ENCODE results near the gene LMBR1L. TPM values are rescaled to one million over a fixed set of nuclear protein-coding genes. Genes with fewer than 3 reads are reported as not detected.

LMBR1L gene
- total RNA-seq: 100 to 1,000 TPM; 159 to 302 (median 224) TPM
- 90.5 TPM for total RNA-seq (2013)
- 19.4 to 211 (median 143) reads per million in 29 experiments for total RNA-seq

- CTCF ChIA-PET: interaction anchor here (0.5 to 4.5 kb wide), 14 partner anchors 10 to 718 kb away, joined by 3 to 54 read pairs (median 4); partner anchors contain the start of genes DHH (in 1 of the 2), NCKAP5L (in 1 of the 2), RHEBL1 (in 1 of the 2) and TUBA1B (in 1 of the 2)
- ATAC-seq (replicated peaks in 1 of 4): peak; percentile 94 to 97 (median 96)
- POLR2A ChIA-PET: interaction anchor here (1.0 to 2.1 kb wide), 6 partner anchors 9 to 80 kb away, joined by 3 to 14 read pairs (median 4); partner anchors contain the start of gene TUBA1B (in 1 of the 2)
These were observed at the start of gene LMBR1L for GRCh38 chr12:49110464-49111155. Gene LMBR1L (minus strand): TSS chr12:49110847. CDS start chr12:49110555, 292 bp downstream.

DNA sequence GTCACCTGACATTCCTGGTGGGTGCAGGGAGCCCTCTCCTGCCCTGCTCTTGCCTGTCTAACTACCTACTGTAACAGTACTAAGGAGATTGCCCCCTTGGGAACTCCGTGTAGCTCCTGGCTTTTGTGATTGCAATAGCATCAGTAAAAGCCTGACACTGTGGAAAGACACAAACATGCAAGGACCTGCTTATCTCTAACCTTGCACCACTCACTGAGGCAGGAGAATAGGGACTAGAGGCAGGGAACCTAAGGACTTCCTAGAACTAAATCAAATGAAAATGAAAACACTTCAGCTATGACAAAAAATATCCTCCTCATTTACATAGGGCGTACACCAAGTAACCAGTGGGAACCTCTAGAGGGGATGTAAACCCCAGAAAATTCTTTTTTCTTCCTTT lies 49.8 kb upstream of the LMBR1L start:
- Mint-ChIP-seq H3K4me1 (peaks cover 0 to 2% (median 0%) of the 10 kb centered on the region in 3 donors), H3K4me3 (no peak overlapping the region), H3K36me3 (no peaks in the 10 kb centered on the region), H3K27me3 (no peaks in the 10 kb centered on the region), H3K9me3 (no peaks in the 10 kb centered on the region), H3K27ac (no peak overlapping the region)
- no peaks in the 10 kb centered on the region for H3K27me3 ChIP-seq (replicated peaks in 1 of 2; ENCODE audit: control insufficient read depth in 2 of 2, extremely low read depth in 1 of 2, insufficient read depth in 2 of 2, low read length in 1 of 2)
- H3K4me3 ChIP-seq (ENCODE audit: control insufficient read depth in 1 of 2, extremely low read depth in 1 of 2, low read length in 1 of 2): no peak overlapping the region
- no peaks in the 10 kb centered on the region for H3K4me1 ChIP-seq (ENCODE audit: control insufficient read depth in 1 of 2, extremely low read depth in 1 of 2, insufficient read depth in 2 of 2, low read length in 2 of 2)
- no peaks in the 10 kb centered on the region for H3K9me3 ChIP-seq
- DNase-seq: no peak
- ChIA-PET POLR2A (no interaction called here), CTCF (interaction anchor here in 1 of 2 donors (0.5 kb wide), 1 partner anchor 27 kb away, joined by 3 read pairs; no protein-coding TSS in a partner anchor)
- no peak overlapping the region for H3K27ac ChIP-seq (ENCODE audit: low read length)
- ATAC-seq (replicated peaks in 1 of 4): no peak
- no peaks in the 10 kb centered on the region for H3K36me3 ChIP-seq (ENCODE audit: control insufficient read depth in 2 of 2, extremely low read depth in 1 of 2, insufficient read depth in 1 of 2, low read length in 1 of 2)
- WGBS (ENCODE audit: insufficient coverage): 60% methylated on average over 2 of the region's 2 CpGs

More at GRCh38 chr12:49110464-49111155, at the start of gene LMBR1L:
- peak; percentile 88 to 99 (median 97) for DNase-seq
- Mint-ChIP-seq H3K4me1 (peaks cover 41 to 48% (median 46%) of the 10 kb centered on the region in 3 donors), H3K4me3 (peak within 1 kb of the TSS; percentile 99), H3K27ac (peak within 1 kb of the TSS; percentile 99), H3K9me3 (no peaks in the 10 kb centered on the region), H3K27me3 (no peaks in the 10 kb centered on the region), H3K36me3 (peaks cover 10% of the 10 kb centered on the region)
- Histone ChIP-seq H3K4me1 (ENCODE audit: control insufficient read depth in 1 of 2, extremely low read depth in 1 of 2, insufficient read depth in 2 of 2, low read length in 2 of 2) (peaks cover 8 to 37% of the 10 kb centered on the region in 2 experiments), H3K4me3 (ENCODE audit: control insufficient read depth in 1 of 2, extremely low read depth in 1 of 2, low read length in 1 of 2) (peak within 1 kb of the TSS; percentile 82 to 96), H3K27me3 (replicated peaks in 1 of 2; ENCODE audit: control insufficient read depth in 2 of 2, extremely low read depth in 1 of 2, insufficient read depth in 2 of 2, low read length in 1 of 2) (peaks cover 0 to 2% of the 10 kb centered on the region in 2 experiments), H3K27ac (ENCODE audit: low read length) (peak within 1 kb of the TSS; percentile 90), H3K9me3 (no peaks in the 10 kb centered on the region), H3K36me3 (ENCODE audit: control insufficient read depth in 2 of 2, extremely low read depth in 1 of 2, insufficient read depth in 1 of 2, low read length in 1 of 2) (peaks cover 3 to 18% of the 10 kb centered on the region in 2 donors)
- WGBS (ENCODE audit: insufficient coverage): under 1% methylated on average over 25 of the region's 43 CpGs

DNA sequence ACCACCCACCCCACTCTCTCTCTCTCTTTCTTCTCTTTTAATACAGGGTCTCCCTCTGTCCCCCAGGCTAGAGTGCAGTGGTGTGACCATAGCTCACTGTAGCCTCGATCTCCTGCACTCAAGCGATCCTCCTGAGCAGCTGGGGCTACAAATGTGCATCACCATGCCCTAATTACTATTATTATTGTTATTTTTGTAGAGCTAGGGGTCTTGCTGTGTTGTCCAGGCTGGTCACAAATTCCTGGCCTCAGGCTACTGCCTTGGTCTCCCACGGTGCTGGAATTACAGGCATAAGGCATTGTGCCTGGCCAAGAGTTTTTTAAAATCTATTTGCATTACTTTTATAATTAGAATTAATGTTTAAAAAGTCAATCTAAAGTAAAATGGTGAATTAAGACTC lies 43.6 kb upstream of the LMBR1L start:
- no peaks in the 10 kb centered on the region for H3K27me3 ChIP-seq (replicated peaks in 1 of 2; ENCODE audit: control insufficient read depth in 2 of 2, extremely low read depth in 1 of 2, insufficient read depth in 2 of 2, low read length in 1 of 2)
- no CpG with 5 or more reads among the region's 3 CpGs for WGBS (ENCODE audit: insufficient coverage)
- H3K36me3 ChIP-seq (ENCODE audit: control insufficient read depth in 2 of 2, extremely low read depth in 1 of 2, insufficient read depth in 1 of 2, low read length in 1 of 2): no peaks in the 10 kb centered on the region
- Mint-ChIP-seq H3K27me3 (no peaks in the 10 kb centered on the region), H3K9me3 (no peaks in the 10 kb centered on the region), H3K4me3 (no peak overlapping the region), H3K36me3 (peaks cover 2% of the 10 kb centered on the region), H3K27ac (no peak overlapping the region), H3K4me1 (peaks cover 0 to 2% (median 0%) of the 10 kb centered on the region in 3 donors)
- H3K4me3 ChIP-seq (ENCODE audit: control insufficient read depth in 1 of 2, extremely low read depth in 1 of 2, low read length in 1 of 2): no peak overlapping the region
- ChIA-PET POLR2A (no interaction called here), CTCF (interaction anchor here in 1 of 2 donors (0.6 kb wide), 1 partner anchor 9 kb away, joined by 3 read pairs; no protein-coding TSS in a partner anchor)
- H3K27ac ChIP-seq (ENCODE audit: low read length): no peak overlapping the region
- H3K4me1 ChIP-seq (ENCODE audit: control insufficient read depth in 1 of 2, extremely low read depth in 1 of 2, insufficient read depth in 2 of 2, low read length in 2 of 2): no peaks in the 10 kb centered on the region
- H3K9me3 ChIP-seq: no peaks in the 10 kb centered on the region
- DNase-seq (no peak), ATAC-seq (replicated peaks in 1 of 4) (no peak)

GRCh38 chr12:49147384-49147783 lies 36.7 kb upstream of the LMBR1L start:
- no peaks in the 10 kb centered on the region for H3K27me3 ChIP-seq (replicated peaks in 1 of 2; ENCODE audit: control insufficient read depth in 2 of 2, extremely low read depth in 1 of 2, insufficient read depth in 2 of 2, low read length in 1 of 2)
- H3K4me1 Mint-ChIP-seq: peaks cover 0 to 6% (median 0%) of the 10 kb centered on the region in 3 donors
- H3K27ac ChIP-seq (ENCODE audit: low read length): no peak overlapping the region
- H3K36me3 ChIP-seq (ENCODE audit: control insufficient read depth in 2 of 2, extremely low read depth in 1 of 2, insufficient read depth in 1 of 2, low read length in 1 of 2): no peaks in the 10 kb centered on the region
- no peak overlapping the region for H3K4me3 ChIP-seq (ENCODE audit: control insufficient read depth in 1 of 2, extremely low read depth in 1 of 2, low read length in 1 of 2)
- H3K9me3 Mint-ChIP-seq: no peaks in the 10 kb centered on the region
- H3K27ac Mint-ChIP-seq: no peak overlapping the region
- no peaks in the 10 kb centered on the region for H3K27me3 Mint-ChIP-seq
- H3K4me1 ChIP-seq (ENCODE audit: control insufficient read depth in 1 of 2, extremely low read depth in 1 of 2, insufficient read depth in 2 of 2, low read length in 2 of 2): no peaks in the 10 kb centered on the region
- H3K36me3 Mint-ChIP-seq: peaks cover 7% of the 10 kb centered on the region
- WGBS (ENCODE audit: insufficient coverage): no CpG with 5 or more reads among the region's 2 CpGs
- ChIA-PET POLR2A (no interaction called here), CTCF (interaction anchor here in 1 of 2 donors (0.5 to 1.1 kb wide), 4 partner anchors 59 to 402 kb away, joined by 3 to 8 read pairs (median 4); no protein-coding TSS in a partner anchor)
- H3K9me3 ChIP-seq: no peaks in the 10 kb centered on the region
- ATAC-seq (replicated peaks in 1 of 4) (no peak), DNase-seq (no peak)
- no peak overlapping the region for H3K4me3 Mint-ChIP-seq

DNA sequence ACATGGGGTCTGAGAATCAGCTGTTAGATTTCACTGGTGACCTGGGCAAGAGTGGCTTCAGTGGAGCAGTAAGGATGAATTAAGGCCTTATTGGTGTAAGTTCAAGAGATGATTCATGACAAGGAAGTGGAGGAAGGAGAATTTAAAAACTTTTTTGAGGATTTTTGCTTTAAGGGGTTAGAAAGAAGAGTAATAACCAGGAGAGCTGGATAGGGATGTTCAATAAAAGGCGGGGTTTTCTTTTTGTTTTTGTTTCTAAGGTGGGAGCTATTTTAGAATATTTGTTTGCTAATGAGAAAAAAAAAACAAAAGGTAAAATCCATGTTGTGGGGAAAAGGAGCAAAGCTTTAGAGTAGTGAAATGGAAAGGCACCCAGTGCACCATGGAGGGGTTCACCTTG lies 35.8 kb upstream of the LMBR1L start:
- no peak overlapping the region for H3K4me3 ChIP-seq (ENCODE audit: control insufficient read depth in 1 of 2, extremely low read depth in 1 of 2, low read length in 1 of 2)
- no peak for ATAC-seq (replicated peaks in 1 of 4)
- no peak overlapping the region for H3K27ac Mint-ChIP-seq
- H3K9me3 ChIP-seq: no peaks in the 10 kb centered on the region
- CTCF ChIA-PET: interaction anchor here (0.6 to 0.7 kb wide), 2 partner anchors 195 to 273 kb away, joined by 3 to 4 read pairs; no protein-coding TSS in a partner anchor
- H3K4me1 ChIP-seq (ENCODE audit: control insufficient read depth in 1 of 2, extremely low read depth in 1 of 2, insufficient read depth in 2 of 2, low read length in 2 of 2): no peaks in the 10 kb centered on the region
- H3K36me3 ChIP-seq (ENCODE audit: control insufficient read depth in 2 of 2, extremely low read depth in 1 of 2, insufficient read depth in 1 of 2, low read length in 1 of 2): no peaks in the 10 kb centered on the region
- peaks cover 0 to 6% (median 0%) of the 10 kb centered on the region in 3 donors for H3K4me1 Mint-ChIP-seq
- 100% methylated on average over 1 of the region's 1 CpG for WGBS (ENCODE audit: insufficient coverage)
- H3K27ac ChIP-seq (ENCODE audit: low read length): no peak overlapping the region
- no peaks in the 10 kb centered on the region for H3K27me3 ChIP-seq (replicated peaks in 1 of 2; ENCODE audit: control insufficient read depth in 2 of 2, extremely low read depth in 1 of 2, insufficient read depth in 2 of 2, low read length in 1 of 2)
- POLR2A ChIA-PET: interaction anchor here in 1 of 2 donors (0.6 kb wide), 1 partner anchor 123 kb away, joined by 3 read pairs; no protein-coding TSS in a partner anchor
- H3K36me3 Mint-ChIP-seq: peaks cover 7% of the 10 kb centered on the region
- no peak for DNase-seq
- no peak overlapping the region for H3K4me3 Mint-ChIP-seq
- no peaks in the 10 kb centered on the region for H3K27me3 Mint-ChIP-seq
- H3K9me3 Mint-ChIP-seq: no peaks in the 10 kb centered on the region

DNA sequence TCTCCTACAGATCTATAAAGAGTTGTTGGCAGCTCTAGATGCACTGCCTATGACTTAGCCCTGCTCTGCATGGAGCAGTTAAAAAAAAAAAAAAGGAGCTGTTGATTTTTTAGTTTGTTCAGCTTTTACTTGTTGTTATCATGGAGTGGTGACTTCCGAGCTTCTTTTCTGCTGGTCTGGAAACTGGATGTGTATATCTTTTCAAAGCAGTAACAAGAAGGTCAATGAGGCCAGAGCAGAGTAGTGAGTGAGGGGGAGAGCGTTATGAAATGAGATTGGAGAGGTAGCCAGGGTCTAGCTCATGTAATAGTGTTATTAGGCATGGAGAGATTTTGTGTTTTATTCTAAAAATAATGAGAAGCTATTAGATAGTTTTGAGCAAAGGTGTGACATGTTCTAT lies 33.7 kb upstream of the LMBR1L start:
- Mint-ChIP-seq H3K27ac (no peak overlapping the region), H3K36me3 (peaks cover 5% of the 10 kb centered on the region), H3K4me3 (no peak overlapping the region), H3K9me3 (no peaks in the 10 kb centered on the region), H3K4me1 (peaks cover 0 to 6% (median 0%) of the 10 kb centered on the region in 3 donors), H3K27me3 (no peaks in the 10 kb centered on the region)
- H3K4me1 ChIP-seq (ENCODE audit: control insufficient read depth in 1 of 2, extremely low read depth in 1 of 2, insufficient read depth in 2 of 2, low read length in 2 of 2): no peaks in the 10 kb centered on the region
- H3K27ac ChIP-seq (ENCODE audit: low read length): no peak overlapping the region
- H3K4me3 ChIP-seq (ENCODE audit: control insufficient read depth in 1 of 2, extremely low read depth in 1 of 2, low read length in 1 of 2): no peak overlapping the region
- no peak for DNase-seq
- 82% methylated on average over 2 of the region's 2 CpGs for WGBS (ENCODE audit: insufficient coverage)
- H3K9me3 ChIP-seq: no peaks in the 10 kb centered on the region
- ChIA-PET CTCF (interaction anchor here (0.6 kb wide), 4 partner anchors 72 to 1513 kb away, joined by 3 to 4 read pairs (median 4); no protein-coding TSS in a partner anchor), POLR2A (interaction anchor here in 1 of 2 donors (0.6 kb wide), 1 partner anchor 30 kb away, joined by 9 read pairs; no protein-coding TSS in a partner anchor)
- no peaks in the 10 kb centered on the region for H3K27me3 ChIP-seq (replicated peaks in 1 of 2; ENCODE audit: control insufficient read depth in 2 of 2, extremely low read depth in 1 of 2, insufficient read depth in 2 of 2, low read length in 1 of 2)
- no peaks in the 10 kb centered on the region for H3K36me3 ChIP-seq (ENCODE audit: control insufficient read depth in 2 of 2, extremely low read depth in 1 of 2, insufficient read depth in 1 of 2, low read length in 1 of 2)
- ATAC-seq (replicated peaks in 1 of 4): no peak
